HG03060 (cell line): ENCODE data around the gene LGI1.
"Not testable (repeated sequence)": the region's sequence is repeated elsewhere in the genome, so short reads cannot be mapped to it uniquely, and the experiment has no call there.

ENCODE experiments used
- ATAC-seq: cut with Tn5 transposase; IDR thresholded peaks from one replicate; pipeline ENCODE4 v1.9.1; 2021; ENCODE audit warnings: low read depth, moderate number of reproducible peaks; ENCODE audit not compliant: unreplicated experiment

LGI1 gene

GRCh38 chr10:93799155-93799708 is 41.5 kb downstream of the LGI1 start:
- ATAC-seq, result no peak

- ATAC-seq, result no peak
Measured at GRCh38 chr10:93804200-93804599, 46.5 kb downstream of the LGI1 start.

- no peak for ATAC-seq
Measured at GRCh38 chr10:93806903-93807302, 49.2 kb downstream of the LGI1 start.

- ATAC-seq, result no peak
Measured at GRCh38 chr10:93807371-93807770, 49.6 kb downstream of the LGI1 start.

- no peak for ATAC-seq
Measured at GRCh38 chr10:93812659-93813338, 55.1 kb downstream of the LGI1 start.

- no peak for ATAC-seq
Measured at GRCh38 chr10:93813507-93814465, 56.0 kb downstream of the LGI1 start.

GRCh38 chr10:93815304-93816096 is 57.8 kb downstream of the LGI1 start:
- ATAC-seq, result no peak

- ATAC-seq, result no peak
Measured at GRCh38 chr10:93816123-93816747, 58.5 kb downstream of the LGI1 start.

GRCh38 chr10:93818086-93818485 is 60.4 kb downstream of the LGI1 start:
- ATAC-seq, result no peak

- ATAC-seq, result no peak
Measured at GRCh38 chr10:93819520-93819919, 61.8 kb downstream of the LGI1 start.

- no peak for ATAC-seq
Measured at GRCh38 chr10:93820434-93820833, 62.7 kb downstream of the LGI1 start.

- ATAC-seq, result no peak
Measured at GRCh38 chr10:93821051-93821772, 63.5 kb downstream of the LGI1 start.

GRCh38 chr10:93826355-93826754 is 68.6 kb downstream of the LGI1 start:
- no peak for ATAC-seq

- ATAC-seq, result no peak
Measured at GRCh38 chr10:93827056-93827804, 69.5 kb downstream of the LGI1 start.

- ATAC-seq, result not testable (repeated sequence)
Measured at GRCh38 chr10:93831065-93831464, 73.3 kb downstream of the LGI1 start.

- no peak for ATAC-seq
Measured at GRCh38 chr10:93835770-93836169, 78.0 kb downstream of the LGI1 start.

GRCh38 chr10:93837822-93838221 is 80.1 kb downstream of the LGI1 start:
- ATAC-seq, result no peak

- no peak for ATAC-seq
Measured at GRCh38 chr10:93838278-93838677, 80.5 kb downstream of the LGI1 start.

GRCh38 chr10:93841961-93842360 is 84.2 kb downstream of the LGI1 start:
- no peak for ATAC-seq
